Activated CD8-positive, alpha-beta memory T cell treated with anti-CD3 and anti-CD28 coated beads for 36 hours (primary cell): ENCODE results near the gene RHOT2. TPM values are rescaled to one million over a fixed set of nuclear protein-coding genes. Genes with fewer than 3 reads are reported as not detected.

ENCODE experiments used
- CTCF ChIA-PET: fragments of 350-600 bp; sonication (Branson Sonifier 250); formaldehyde crosslinking; loops from one replicate; lab custom pipeline; 2021; ENCODE audit warnings: antibody characterized with exemption; lab: Charles Lee
- POLR2A ChIA-PET: fragments of 350-600 bp; sonication (Branson Sonifier 250); formaldehyde crosslinking; loops from one replicate; lab custom pipeline; 2021; ENCODE audit warnings: antibody characterized with exemption; lab: Charles Lee
- total RNA-seq, 2 experiments: library from RNA; stranded (reverse); gene quantifications; one replicate each; pipeline ENCODE4 v1.2.3, GENCODE V29; 2021

Gene RHOT2
- total RNA-seq, 2 experiments from 2014 or later = 136 to 147 TPM

- CTCF ChIA-PET = interaction anchor here (0.8 kb wide), 1 partner anchor 40 kb away, joined by 3 read pairs; no protein-coding TSS in a partner anchor
These were observed 25.5 kb upstream of the RHOT2 start for GRCh38 chr16:642189-643049.

DNA sequence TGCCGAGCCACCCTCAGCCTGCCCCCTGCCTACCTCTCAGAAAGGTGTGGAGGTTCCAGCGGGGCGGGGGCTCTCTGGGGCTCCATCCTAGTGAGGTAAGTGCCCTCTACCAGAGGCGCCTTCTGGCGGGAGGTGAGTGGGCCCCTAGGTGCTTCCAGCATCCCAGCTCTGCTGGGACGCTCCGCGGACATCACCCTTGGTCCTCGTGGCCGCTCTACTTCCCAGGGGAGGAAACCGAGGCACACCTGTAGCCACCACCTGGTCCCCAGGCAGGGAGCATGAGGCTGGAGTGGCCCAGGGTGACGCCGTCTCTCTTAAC is 24.9 kb upstream of the RHOT2 start:
- POLR2A ChIA-PET = no interaction called here
- CTCF ChIA-PET = no interaction called here

More at GRCh38 chr16:642189-643049, 25.5 kb upstream of the RHOT2 start:
- POLR2A ChIA-PET = no interaction called here

- CTCF ChIA-PET = interaction anchor here (0.6 kb wide), 1 partner anchor 35 kb away, joined by 3 read pairs; no protein-coding TSS in a partner anchor
- POLR2A ChIA-PET = no interaction called here
These were observed 23.4 kb upstream of the RHOT2 start for GRCh38 chr16:644556-644955.

GRCh38 chr16:645852-646678 is 21.9 kb upstream of the RHOT2 start:
- POLR2A ChIA-PET = no interaction called here
- CTCF ChIA-PET = no interaction called here

DNA sequence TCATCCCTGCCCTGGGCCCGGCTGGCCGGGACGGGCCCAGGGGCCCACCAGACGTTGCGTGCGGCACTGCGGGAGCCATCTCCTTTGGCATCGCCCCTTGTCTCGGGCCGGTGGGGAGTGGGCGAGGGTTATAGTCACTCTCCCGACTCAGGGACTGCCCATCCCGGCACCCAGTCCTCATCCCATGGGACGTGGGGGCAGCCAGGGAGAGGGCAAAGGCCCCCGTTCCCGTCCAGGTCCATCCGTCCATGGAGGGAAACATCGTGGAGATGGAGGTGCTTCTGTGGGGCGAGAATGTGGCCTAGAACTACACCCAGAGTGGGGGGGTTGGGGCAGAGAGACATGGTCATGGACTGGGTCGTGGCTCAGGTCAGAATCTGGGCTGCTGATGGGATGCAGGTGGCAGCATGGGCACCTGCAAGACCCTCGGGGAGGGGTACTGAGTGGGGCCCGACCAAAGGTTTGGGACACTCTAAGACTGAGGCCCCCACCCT is 21.2 kb upstream of the RHOT2 start:
- ChIA-PET POLR2A (no interaction called here), CTCF (no interaction called here)

DNA sequence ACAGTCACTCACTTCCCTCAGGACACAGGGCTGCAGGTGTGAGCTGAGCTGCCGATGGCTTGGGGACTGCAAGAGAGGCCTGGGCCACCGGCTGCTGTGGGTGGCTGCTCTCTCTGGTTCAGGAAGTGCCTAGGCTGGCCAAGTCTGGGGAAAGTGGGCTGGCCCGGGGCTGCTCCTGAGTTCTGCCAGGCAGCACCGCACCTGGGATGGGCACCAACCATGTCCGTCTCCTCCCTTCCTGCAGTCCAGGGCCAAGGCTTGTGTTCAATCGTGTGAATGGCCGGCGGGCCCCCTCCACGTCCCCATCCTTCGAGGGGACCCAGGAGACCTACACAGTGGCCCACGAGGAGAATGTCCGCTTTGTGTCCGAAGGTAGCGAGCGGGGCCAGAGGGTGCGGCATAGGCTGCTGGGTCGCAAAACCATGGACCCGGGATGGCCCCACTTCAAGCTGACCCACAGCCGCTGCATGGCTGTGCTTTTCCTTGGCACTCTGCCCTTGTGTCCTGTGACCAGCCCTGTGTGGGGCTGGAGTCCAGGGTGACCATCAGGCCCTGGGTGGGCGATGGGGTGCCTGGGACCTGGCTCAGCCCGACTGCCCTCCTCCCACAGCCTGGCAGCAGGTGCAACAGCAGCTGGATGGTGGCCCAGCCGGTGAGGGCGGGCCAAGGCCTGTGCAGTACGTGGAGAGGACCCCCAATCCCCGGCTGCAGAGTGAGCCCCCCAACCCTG is 20.6 kb upstream of the RHOT2 start:
- ChIA-PET POLR2A (no interaction called here), CTCF (interaction anchor here (0.9 to 2.4 kb wide), 7 partner anchors 9 to 141 kb away, joined by 3 to 14 read pairs (median 4); partner anchors contain the start of genes CHTF18, METTL26, RHOT2 and RPUSD1)

GRCh38 chr16:648071-648780 is 19.7 kb upstream of the RHOT2 start:
- ChIA-PET CTCF (interaction anchor here (0.6 to 2.4 kb wide), 8 partner anchors 10 to 140 kb away, joined by 3 to 14 read pairs (median 4); partner anchors contain the start of genes CHTF18, METTL26, RHOT2 and RPUSD1), POLR2A (interaction anchor here (1.2 kb wide), 1 partner anchor 34 kb away, joined by 3 read pairs; no protein-coding TSS in a partner anchor)

GRCh38 chr16:648781-649589 is 18.9 kb upstream of the RHOT2 start, which contains the start of gene WDR90:
Gene WDR90 (plus strand): TSS chr16:649365. CDS start chr16:649417, 52 bp downstream.
- POLR2A ChIA-PET = interaction anchor here (0.7 to 1.6 kb wide), 5 partner anchors 12 to 34 kb away, joined by 3 to 5 read pairs (median 3); partner anchors contain the start of genes METTL26 and RHBDL1
- CTCF ChIA-PET = interaction anchor here (0.6 to 2.4 kb wide), 6 partner anchors 13 to 139 kb away, joined by 3 to 14 read pairs (median 5); partner anchors contain the start of genes CHTF18, METTL26, RHOT2 and RPUSD1

DNA sequence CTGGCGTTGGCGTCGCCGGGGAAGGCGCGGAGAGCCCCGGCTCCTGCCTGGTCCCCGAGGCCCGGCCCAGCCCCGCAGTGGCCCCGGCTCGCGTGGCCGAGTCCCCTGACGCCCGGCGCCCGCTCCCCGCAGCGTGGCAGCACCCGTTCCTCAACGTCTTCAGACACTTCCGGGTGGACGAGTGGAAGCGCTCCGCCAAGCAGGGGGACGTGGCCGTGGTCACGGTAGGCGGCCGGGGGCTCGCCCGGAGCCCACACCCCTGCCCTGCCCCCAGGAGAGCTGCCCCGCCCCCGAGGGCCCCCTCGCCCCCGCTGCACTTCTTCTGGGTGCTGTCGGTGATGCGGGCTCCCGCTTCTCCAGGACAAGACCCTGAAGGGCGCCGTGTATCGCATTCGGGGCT is 18.3 kb upstream of the RHOT2 start:
- ChIA-PET POLR2A (interaction anchor here (0.7 to 1.6 kb wide), 4 partner anchors 13 to 26 kb away, joined by 3 to 5 read pairs (median 4); partner anchors contain the start of genes METTL26 and RHBDL1), CTCF (interaction anchor here (2.3 to 2.4 kb wide), 2 partner anchors 13 to 18 kb away, joined by 9 to 14 read pairs; partner anchors contain the start of genes METTL26 and RHOT2)

DNA sequence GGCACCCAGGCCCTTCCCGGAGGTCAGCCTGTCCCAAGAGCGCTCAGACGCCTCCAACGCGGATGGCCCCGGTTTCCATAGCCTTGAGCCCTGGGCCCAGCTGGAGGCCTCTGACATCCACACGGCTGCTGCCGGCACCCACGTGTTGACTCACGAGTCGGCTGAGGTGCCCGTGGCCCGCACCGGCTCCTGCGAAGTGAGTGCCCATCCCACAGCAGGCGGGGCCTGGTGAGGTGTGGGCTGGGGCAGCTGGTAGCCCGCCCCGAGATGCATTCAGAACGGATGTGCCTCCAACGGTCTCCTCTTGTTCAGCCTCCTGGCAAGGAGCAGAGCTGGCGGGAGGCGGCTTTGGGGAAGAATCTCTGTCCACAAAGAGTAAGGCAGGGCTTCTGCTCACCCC is 16.1 kb upstream of the RHOT2 start:
- POLR2A ChIA-PET = no interaction called here

DNA sequence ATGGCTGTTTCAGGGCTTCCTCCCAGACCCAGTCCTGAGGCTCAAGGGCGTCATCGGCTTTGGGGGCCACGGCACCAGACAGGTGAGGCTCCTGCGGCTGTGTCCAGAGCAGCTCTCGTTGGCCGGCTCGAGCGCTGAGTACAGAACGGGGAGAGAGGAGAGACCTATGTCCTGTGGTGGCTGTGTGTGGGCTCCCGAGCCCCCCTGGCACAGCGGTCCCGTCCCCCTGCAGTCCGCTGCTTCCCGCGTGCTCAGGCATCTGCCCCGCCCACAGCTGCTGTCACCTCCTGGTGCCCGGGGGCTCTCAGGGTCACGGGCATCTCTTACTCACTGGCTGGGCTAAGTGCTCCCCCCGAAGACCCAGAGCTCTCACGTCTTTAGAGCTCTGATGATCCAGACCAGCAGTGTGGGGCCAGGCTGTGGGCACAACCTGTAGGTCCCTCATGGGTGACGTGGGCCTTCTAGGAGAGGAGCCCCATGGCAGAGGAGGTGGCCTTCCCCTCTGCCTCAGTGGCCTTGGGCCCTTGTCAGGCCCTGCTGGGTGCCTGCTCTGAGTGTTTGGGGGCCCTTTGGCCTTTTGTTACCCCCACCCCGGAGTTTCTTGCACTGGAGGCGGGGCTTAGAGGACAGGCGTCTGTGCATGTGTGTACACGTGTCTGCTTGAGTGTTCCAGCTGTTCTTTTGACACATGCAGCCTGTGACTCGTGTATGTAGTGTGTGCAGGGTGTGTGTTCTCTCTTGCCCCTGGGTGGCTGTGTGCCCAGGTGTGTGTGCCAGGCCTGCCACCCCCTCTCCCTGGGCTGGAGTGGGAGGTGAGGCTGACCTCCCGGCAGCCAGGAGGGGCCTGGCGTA is 15.3 kb upstream of the RHOT2 start:
- ChIA-PET POLR2A (no interaction called here), CTCF (interaction anchor here (1.0 kb wide), 1 partner anchor 15 kb away, joined by 3 read pairs; no protein-coding TSS in a partner anchor)

More for the DNA sequence above, 16.1 kb upstream of the RHOT2 start:
- CTCF ChIA-PET = no interaction called here

GRCh38 chr16:654034-654433 is 13.9 kb upstream of the RHOT2 start:
- ChIA-PET POLR2A (no interaction called here), CTCF (no interaction called here)

DNA sequence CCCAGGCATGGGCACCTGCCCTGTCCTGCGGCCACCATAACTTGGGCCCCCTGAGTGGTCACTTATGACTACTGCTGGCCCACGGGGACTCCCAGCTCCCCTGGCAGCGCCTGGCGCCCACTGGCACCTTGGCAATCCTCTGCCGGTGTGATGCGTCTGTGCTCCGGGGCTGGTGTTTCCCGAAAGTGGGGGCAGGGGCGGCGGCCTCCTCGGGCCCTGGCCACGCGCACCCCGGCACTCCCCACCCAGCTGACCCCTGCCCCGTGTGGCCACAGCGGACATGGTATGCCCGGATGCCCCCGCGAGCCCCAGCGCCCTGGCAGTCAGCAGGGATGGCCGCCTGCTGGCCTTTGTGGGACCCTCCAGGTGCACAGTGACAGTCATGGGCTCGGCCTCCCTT is 10.4 kb upstream of the RHOT2 start:
- CTCF ChIA-PET = no interaction called here
- POLR2A ChIA-PET = no interaction called here

GRCh38 chr16:658679-659571 is 9.0 kb upstream of the RHOT2 start:
- POLR2A ChIA-PET = no interaction called here
- CTCF ChIA-PET = interaction anchor here (0.6 to 1.0 kb wide), 2 partner anchors 9 to 71 kb away, joined by 3 to 4 read pairs; partner anchors contain the start of gene RHOT2

DNA sequence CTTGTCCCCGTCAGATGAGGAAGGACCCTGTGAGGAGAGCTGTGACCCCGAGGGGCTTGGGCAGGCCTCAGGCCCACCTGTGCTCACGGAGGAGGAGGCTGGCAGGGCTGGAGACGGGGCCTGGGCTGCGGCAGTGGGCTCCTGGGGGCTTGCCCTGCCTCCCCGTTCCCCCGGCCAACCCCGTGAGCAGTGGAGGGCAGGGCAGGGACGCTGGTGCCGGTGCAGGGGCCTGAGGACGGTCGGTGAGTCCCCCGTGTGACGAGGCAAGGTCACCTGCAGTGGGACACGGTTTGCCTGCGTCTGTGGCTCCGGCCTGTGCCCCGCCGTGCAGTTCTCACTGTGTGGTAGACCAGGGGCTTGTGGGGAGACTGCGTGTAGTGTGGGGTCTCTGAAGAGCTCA is 8.3 kb upstream of the RHOT2 start:
- ChIA-PET CTCF (interaction anchor here (1.0 kb wide), 1 partner anchor 8 kb away, joined by 3 read pairs; the partner anchor contains the start of gene RHOT2), POLR2A (no interaction called here)
